ENCODE data around the gene LDAH. TPM values are rescaled to one million over a fixed set of nuclear protein-coding genes. Genes with fewer than 3 reads are reported as not detected.

Gene LDAH
- total RNA-seq, 1 donor from 2014 or later: 28.0 TPM

GRCh38 chr2:20671036-20671735 lies 151.7 kb downstream of the LDAH start:
- Mint-ChIP-seq H3K9me3 (ENCODE audit: unreplicated experiment) (no peaks in the 10 kb centered on the region), H3K4me1 (ENCODE audit: unreplicated experiment) (peaks cover 25% of the 10 kb centered on the region), H3K4me3 (ENCODE audit: unreplicated experiment) (no peak overlapping the region), H3K36me3 (ENCODE audit: unreplicated experiment) (peaks cover 6% of the 10 kb centered on the region), H3K27me3 (ENCODE audit: unreplicated experiment) (peaks cover 7% of the 10 kb centered on the region), H3K27ac (ENCODE audit: unreplicated experiment) (no peak overlapping the region)
- DNase-seq (ENCODE audit: extremely low spot score, unreplicated experiment): no peak
- TF ChIP-seq, protein P1, sequence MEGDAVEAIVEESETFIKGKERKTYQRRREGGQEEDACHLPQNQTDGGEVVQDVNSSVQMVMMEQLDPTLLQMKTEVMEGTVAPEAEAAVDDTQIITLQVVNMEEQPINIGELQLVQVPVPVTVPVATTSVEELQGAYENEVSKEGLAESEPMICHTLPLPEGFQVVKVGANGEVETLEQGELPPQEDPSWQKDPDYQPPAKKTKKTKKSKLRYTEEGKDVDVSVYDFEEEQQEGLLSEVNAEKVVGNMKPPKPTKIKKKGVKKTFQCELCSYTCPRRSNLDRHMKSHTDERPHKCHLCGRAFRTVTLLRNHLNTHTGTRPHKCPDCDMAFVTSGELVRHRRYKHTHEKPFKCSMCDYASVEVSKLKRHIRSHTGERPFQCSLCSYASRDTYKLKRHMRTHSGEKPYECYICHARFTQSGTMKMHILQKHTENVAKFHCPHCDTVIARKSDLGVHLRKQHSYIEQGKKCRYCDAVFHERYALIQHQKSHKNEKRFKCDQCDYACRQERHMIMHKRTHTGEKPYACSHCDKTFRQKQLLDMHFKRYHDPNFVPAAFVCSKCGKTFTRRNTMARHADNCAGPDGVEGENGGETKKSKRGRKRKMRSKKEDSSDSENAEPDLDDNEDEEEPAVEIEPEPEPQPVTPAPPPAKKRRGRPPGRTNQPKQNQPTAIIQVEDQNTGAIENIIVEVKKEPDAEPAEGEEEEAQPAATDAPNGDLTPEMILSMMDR (IDR thresholded peaks at IDR 0.05): no peak

DNA sequence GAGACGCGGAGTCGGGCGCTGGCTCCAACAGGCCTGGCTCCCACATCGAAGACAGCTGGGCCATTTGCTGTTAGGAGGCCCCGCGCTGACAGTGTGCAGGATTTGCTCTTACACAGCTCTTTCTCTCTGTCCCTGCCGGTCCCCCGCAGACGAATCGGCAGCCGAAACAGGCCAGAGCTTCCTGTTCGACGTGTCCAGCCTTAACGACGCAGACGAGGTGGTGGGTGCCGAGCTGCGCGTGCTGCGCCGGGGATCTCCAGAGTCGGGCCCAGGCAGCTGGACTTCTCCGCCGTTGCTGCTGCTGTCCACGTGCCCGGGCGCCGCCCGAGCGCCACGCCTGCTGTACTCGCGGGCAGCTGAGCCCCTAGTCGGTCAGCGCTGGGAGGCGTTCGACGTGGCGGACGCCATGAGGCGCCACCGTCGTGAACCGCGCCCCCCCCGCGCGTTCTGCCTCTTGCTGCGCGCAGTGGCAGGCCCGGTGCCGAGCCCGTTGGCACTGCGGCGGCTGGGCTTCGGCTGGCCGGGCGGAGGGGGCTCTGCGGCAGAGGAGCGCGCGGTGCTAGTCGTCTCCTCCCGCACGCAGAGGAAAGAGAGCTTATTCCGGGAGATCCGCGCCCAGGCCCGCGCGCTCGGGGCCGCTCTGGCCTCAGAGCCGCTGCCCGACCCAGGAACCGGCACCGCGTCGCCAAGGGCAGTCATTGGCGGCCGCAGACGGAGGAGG lies 152.4 kb downstream of the LDAH start:
- TF ChIP-seq, protein P1 (IDR thresholded peaks at IDR 0.05): no peak
- DNase-seq (ENCODE audit: extremely low spot score, unreplicated experiment): no peak
- Mint-ChIP-seq H3K9me3 (ENCODE audit: unreplicated experiment) (no peaks in the 10 kb centered on the region), H3K36me3 (ENCODE audit: unreplicated experiment) (peaks cover 6% of the 10 kb centered on the region), H3K27ac (ENCODE audit: unreplicated experiment) (no peak overlapping the region), H3K4me1 (ENCODE audit: unreplicated experiment) (peaks cover 24% of the 10 kb centered on the region), H3K4me3 (ENCODE audit: unreplicated experiment) (no peak overlapping the region), H3K27me3 (ENCODE audit: unreplicated experiment) (peaks cover 9% of the 10 kb centered on the region)

- Mint-ChIP-seq H3K27me3 (ENCODE audit: unreplicated experiment) (peaks cover 17% of the 10 kb centered on the region), H3K36me3 (ENCODE audit: unreplicated experiment) (peaks cover 6% of the 10 kb centered on the region), H3K4me3 (ENCODE audit: unreplicated experiment) (no peak overlapping the region), H3K27ac (ENCODE audit: unreplicated experiment) (no peak overlapping the region), H3K4me1 (ENCODE audit: unreplicated experiment) (peaks cover 18% of the 10 kb centered on the region), H3K9me3 (ENCODE audit: unreplicated experiment) (no peaks in the 10 kb centered on the region)
- TF ChIP-seq, protein P1 (IDR thresholded peaks at IDR 0.05): no peak
- no peak for DNase-seq (ENCODE audit: extremely low spot score, unreplicated experiment)
These were observed 153.2 kb downstream of the LDAH start for GRCh38 chr2:20669562-20670314.

- TF ChIP-seq, protein P1 (IDR thresholded peaks at IDR 0.05): no peak
- H3K27me3 Mint-ChIP-seq (ENCODE audit: unreplicated experiment): peaks cover 24% of the 10 kb centered on the region
- no peak for DNase-seq (ENCODE audit: extremely low spot score, unreplicated experiment)
- no peak overlapping the region for H3K27ac Mint-ChIP-seq (ENCODE audit: unreplicated experiment)
- H3K36me3 Mint-ChIP-seq (ENCODE audit: unreplicated experiment): peaks cover 6% of the 10 kb centered on the region
- peaks cover 14% of the 10 kb centered on the region for H3K4me1 Mint-ChIP-seq (ENCODE audit: unreplicated experiment)
- H3K9me3 Mint-ChIP-seq (ENCODE audit: unreplicated experiment): no peaks in the 10 kb centered on the region
- H3K4me3 Mint-ChIP-seq (ENCODE audit: unreplicated experiment): no peak overlapping the region
These were observed 153.9 kb downstream of the LDAH start for GRCh38 chr2:20668871-20669475.

Measured in osteocyte (in vitro differentiated cells).